Upper lobe of left lung (tissue), 4 donors: Measurements from ENCODE around the gene TMEM38B.

ENCODE experiments used
- EP300 ChIP-seq, 4 donors: sonication (generic); formaldehyde crosslinking; IDR thresholded peaks; one replicate each; pipeline ENCODE4 v1.5.1; 2017; ENCODE audit warnings: antibody characterized with exemption in 4 of 4, control low read depth in 2 of 4
- POLR2A ChIP-seq, 4 donors: fragments of 450-650 bp; IDR thresholded peaks; one replicate each; pipeline ENCODE4 v1.5.1; 2016 to 2017; ENCODE audit warnings: antibody characterized with exemption in 4 of 4, mild to moderate bottlenecking in 2 of 4
- POLR2AphosphoS5 ChIP-seq, 2 donors: sonication (generic); formaldehyde crosslinking; IDR thresholded peaks; one replicate each; pipeline ENCODE4 v1.5.1; 2017; ENCODE audit warnings: antibody characterized with exemption in 2 of 2
- TF ChIP-seq, protein P1 (sequence below), 6 experiments: fragments of 450-650 bp in 4 of 6; fragments of 200-600 bp in 2 of 6; sonication (generic) in 2 of 6; IDR thresholded peaks; one replicate each; pipeline ENCODE4 v1.5.1; 2016 to 2019; ENCODE audit warnings: antibody characterized with exemption in 6 of 6

DNA sequence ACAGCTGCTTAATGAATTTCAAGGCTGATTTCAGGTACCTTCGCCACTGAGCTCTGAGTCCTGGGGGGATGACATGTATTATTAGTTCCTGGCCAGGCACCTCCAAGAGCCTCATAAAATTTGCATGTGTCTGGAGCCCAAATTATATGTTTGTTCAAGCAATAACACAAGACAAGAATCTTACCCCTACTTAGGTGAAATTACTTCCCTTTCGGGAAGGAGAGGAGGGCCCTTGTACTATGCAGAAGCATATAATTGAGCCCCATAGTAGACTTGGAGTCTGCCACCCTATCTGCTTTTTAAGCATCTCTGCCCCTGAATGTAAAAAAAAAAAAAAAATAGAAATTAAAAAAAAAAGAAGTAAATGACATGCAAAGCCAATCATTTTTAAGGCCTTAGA lies 13.0 kb upstream of the TMEM38B start:
- TF ChIP-seq POLR2AphosphoS5 (IDR thresholded peaks at IDR 0.05) (no peak), POLR2A (IDR thresholded peaks at IDR 0.05) (no peak), EP300 (IDR thresholded peaks at IDR 0.05) (no peak)
- TF ChIP-seq, protein P1, sequence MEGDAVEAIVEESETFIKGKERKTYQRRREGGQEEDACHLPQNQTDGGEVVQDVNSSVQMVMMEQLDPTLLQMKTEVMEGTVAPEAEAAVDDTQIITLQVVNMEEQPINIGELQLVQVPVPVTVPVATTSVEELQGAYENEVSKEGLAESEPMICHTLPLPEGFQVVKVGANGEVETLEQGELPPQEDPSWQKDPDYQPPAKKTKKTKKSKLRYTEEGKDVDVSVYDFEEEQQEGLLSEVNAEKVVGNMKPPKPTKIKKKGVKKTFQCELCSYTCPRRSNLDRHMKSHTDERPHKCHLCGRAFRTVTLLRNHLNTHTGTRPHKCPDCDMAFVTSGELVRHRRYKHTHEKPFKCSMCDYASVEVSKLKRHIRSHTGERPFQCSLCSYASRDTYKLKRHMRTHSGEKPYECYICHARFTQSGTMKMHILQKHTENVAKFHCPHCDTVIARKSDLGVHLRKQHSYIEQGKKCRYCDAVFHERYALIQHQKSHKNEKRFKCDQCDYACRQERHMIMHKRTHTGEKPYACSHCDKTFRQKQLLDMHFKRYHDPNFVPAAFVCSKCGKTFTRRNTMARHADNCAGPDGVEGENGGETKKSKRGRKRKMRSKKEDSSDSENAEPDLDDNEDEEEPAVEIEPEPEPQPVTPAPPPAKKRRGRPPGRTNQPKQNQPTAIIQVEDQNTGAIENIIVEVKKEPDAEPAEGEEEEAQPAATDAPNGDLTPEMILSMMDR (IDR thresholded peaks at IDR 0.05), result no peak
